ENCODE results near the gene HPGD.

HPGD gene

GRCh38 chr4:174479140-174479539, 43.1 kb downstream of the HPGD start:
- in situ Hi-C loops (cut with MboI; ENCODE audit: low sequenced_read_pairs), result no loop called here

GRCh38 chr4:174475528-174475927, 46.8 kb downstream of the HPGD start:
- in situ Hi-C loops (cut with MboI; ENCODE audit: low sequenced_read_pairs), result no loop called here

GRCh38 chr4:174474457-174475075, 47.7 kb downstream of the HPGD start:
- in situ Hi-C loops (cut with MboI; ENCODE audit: low sequenced_read_pairs), result no loop called here

DNA sequence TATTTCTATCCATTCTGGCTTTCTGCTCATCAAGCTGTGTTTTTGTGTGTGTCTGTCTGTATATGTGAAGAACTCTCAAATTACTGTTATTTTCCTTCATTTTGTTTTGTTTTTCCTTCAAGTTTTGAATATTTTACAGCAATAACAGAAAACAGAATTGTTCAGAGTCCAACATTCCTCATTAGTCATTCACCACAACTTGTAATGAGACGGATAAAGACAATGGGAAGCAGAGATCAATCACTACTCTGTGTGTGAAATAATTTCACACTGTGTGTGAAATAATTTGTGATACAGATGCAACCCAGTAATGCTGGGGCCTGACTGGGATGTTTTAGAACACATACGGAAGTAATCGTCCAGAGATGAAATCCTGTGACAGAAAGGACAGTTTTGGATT, 55.2 kb downstream of the HPGD start:
- in situ Hi-C loops (cut with MboI; ENCODE audit: low sequenced_read_pairs), result no loop called here

- in situ Hi-C loops (cut with MboI; ENCODE audit: low sequenced_read_pairs), result no loop called here
Observed at GRCh38 chr4:174464949-174465348, 57.3 kb downstream of the HPGD start.

DNA sequence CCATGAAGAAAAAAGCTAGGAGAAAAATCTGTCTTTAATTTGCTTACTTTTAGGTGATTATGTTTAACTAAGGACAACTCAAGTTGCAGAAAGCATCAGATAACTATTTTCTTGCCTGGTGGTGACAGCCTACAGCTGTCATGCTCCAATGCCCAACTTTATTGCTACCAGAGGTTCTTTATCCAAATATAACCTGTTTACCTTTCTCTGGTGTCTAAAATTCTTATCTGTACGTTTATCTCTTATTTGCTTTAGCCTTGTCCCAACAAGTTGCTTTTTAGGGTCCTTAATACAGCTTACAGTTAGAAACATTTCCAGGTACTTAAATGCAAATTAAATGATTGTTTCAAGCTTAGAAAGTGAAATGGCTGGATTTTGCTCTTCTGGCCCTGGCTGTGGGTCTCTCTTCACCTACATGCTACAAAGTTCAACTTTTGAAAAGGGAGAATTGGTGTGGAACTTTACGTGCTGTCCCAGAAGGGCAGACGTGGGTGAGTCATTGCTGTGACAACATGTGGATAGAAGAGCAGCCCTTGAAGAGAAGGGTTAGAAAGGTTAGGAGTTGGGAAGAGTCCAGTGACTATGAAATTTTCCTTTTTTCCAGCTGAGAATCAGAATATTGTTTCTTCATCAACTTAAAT, 60.7 kb downstream of the HPGD start:
- in situ Hi-C loops (cut with MboI; ENCODE audit: low sequenced_read_pairs), result no loop called here

DNA sequence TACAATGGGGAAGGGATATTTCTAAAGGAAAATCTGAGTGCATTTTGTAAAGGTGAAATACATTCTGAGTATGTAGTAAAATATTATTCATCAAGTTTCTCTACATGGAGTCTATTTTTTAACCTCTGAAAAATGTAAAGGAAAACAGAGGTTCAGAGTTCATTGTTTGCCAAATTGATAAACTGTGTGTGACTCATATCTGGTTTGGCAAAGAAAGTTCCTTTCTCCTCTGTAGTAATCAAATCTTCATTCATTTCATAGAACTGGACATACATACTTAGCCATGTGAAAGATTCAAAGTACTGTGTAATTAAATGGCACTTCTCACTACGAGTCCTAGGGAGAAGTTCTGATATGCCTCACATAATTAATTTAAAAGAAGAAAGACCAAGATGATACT, 61.6 kb downstream of the HPGD start:
- in situ Hi-C loops (cut with MboI; ENCODE audit: low sequenced_read_pairs), result no loop called here

DNA sequence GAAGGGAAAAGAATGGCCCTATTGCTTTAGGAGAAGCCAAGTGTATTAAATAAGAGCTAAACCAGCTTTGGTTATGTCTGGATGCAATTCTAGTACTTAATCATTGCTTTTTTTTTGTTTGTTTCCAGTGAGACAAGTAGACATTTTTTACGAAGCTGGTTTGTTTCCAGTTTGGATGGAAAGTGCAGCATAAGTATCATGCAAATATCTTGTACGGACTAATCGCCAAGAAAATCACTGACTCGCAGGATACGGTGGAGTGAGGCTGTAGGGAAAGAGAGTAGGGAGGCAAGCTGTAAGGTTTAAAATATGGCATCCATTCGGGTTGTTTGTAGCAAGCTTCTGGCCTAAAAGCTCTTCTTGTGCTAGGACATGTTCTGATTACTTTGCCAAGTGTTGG, 64.8 kb downstream of the HPGD start:
- in situ Hi-C loops (cut with MboI; ENCODE audit: low sequenced_read_pairs), result no loop called here

DNA sequence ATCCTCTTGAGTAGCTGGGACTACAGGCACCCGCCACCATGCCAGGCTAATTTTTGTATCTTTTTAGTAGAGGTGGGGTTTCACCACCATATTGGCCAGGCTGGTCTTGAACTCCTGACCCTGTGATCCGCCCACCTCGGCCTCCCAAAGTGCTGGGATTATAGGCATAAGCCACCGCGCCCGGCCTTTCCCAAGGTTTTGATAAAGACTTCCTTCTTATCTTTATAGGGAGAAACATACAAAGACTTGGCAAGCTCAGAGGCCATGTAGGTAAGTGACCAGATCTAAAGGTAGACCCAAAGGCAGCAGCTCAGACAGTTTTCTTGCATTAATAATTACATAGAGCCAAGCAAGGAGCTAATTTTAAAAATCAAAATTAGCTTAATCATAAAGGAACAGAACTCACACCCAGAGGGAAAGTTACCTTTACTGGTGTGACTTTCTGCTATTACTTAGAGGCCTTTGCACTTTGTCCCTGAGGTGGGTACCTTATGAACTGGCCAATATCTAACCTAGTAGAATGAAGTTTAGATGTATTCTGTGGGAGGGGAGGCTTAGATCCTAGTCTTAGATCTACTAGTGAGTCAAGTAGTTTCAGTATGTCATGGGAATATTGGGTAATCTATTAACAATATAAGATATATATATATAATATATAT, 67.3 kb downstream of the HPGD start:
- in situ Hi-C loops (cut with MboI; ENCODE audit: low sequenced_read_pairs), result no loop called here

DNA sequence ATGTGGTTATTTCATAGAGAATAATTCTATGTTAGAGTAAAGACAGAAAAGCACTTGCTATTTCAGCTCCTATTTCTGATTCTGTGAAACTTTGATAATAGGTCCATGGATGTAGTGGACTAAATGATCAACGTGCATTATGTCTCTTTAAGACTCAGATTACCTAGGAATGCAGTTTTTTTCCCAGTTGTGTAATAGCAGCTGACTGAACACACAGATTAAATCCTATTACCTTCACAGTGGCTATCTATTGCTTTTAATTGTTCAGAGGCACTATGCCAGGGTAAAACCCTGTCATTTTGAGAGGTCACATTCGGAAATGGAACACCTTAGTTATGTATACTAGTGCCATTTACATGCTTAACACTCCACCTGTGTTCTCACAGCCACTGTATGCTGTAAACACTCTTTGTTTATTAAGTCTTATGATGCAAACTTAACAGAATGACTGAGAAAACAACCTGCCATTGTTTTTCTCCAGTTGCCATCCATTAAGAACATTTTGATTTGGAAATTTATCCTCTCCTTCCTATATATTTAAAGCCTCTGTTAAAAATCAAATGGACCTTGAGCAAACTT, 70.5 kb downstream of the HPGD start:
- in situ Hi-C loops (cut with MboI; ENCODE audit: low sequenced_read_pairs), result no loop called here

GRCh38 chr4:174450786-174451125, 71.5 kb downstream of the HPGD start:
- in situ Hi-C loops (cut with MboI; ENCODE audit: low sequenced_read_pairs), result no loop called here

GRCh38 chr4:174449944-174450785, 72.1 kb downstream of the HPGD start:
- in situ Hi-C loops (cut with MboI; ENCODE audit: low sequenced_read_pairs), result no loop called here

GRCh38 chr4:174449152-174449551, 73.1 kb downstream of the HPGD start:
- in situ Hi-C loops (cut with MboI; ENCODE audit: low sequenced_read_pairs), result no loop called here

DNA sequence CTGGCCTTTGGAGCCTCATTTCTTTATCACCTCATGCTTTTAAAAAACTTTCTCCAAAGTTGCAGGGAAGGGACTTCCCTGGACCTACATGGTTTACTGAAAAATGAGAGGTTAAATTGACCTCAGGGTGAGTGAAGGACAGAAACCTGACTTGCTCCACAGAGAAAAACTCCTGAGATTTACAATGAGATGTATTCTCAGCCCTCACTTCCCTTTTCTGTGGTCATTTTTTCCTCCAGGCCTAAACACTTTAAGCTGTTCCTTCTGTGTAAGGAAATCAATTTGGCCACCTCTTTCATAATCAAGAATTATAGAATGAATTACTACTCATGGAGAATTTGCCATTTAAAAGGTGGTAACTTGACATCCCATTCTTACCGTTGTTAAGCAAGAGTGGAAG, 77.9 kb downstream of the HPGD start:
- in situ Hi-C loops (cut with MboI; ENCODE audit: low sequenced_read_pairs), result no loop called here

All from hTERT RPE-1 (cell line).